Uterus (tissue), 2 donors: Measurements from ENCODE around the gene CD27.

Experiments used
- POLR2A ChIP-seq, 2 donors: fragments of 450-650 bp; IDR thresholded peaks; one replicate each; pipeline ENCODE4 v1.6.1; 2016; ENCODE audit warnings: antibody characterized with exemption in 2 of 2, mild to moderate bottlenecking in 1 of 2, moderate library complexity in 1 of 2
- TF ChIP-seq, protein P1 (sequence below), 4 experiments: fragments of 200-600 bp in 2 of 4; fragments of 450-650 bp in 2 of 4; sonication (generic) in 2 of 4; IDR thresholded peaks; one replicate each; pipeline ENCODE4 v1.5.1; 2016 to 2019; ENCODE audit warnings: antibody characterized with exemption in 4 of 4, mild to moderate bottlenecking in 2 of 4, moderate library complexity in 1 of 4

DNA sequence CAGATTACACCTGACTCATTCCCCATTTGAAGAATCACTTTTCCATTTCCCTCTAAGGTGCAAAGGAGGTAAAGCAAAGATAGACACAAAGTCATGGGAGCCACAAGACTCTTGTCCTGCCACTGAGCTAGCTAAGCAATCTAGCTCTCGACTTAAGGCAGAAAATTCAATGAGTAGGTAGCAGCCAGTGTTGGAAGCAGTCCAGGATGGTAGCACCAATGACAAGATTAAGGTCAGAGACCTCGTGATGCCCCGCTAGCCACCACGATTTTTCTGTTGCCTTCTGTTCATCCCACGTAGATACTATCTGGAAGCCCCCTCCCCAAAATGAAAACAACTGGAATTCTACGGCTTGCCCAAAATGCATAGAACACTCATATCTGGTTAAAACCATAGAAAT lies 24.3 kb downstream of the CD27 start:
- TF ChIP-seq, protein P1, sequence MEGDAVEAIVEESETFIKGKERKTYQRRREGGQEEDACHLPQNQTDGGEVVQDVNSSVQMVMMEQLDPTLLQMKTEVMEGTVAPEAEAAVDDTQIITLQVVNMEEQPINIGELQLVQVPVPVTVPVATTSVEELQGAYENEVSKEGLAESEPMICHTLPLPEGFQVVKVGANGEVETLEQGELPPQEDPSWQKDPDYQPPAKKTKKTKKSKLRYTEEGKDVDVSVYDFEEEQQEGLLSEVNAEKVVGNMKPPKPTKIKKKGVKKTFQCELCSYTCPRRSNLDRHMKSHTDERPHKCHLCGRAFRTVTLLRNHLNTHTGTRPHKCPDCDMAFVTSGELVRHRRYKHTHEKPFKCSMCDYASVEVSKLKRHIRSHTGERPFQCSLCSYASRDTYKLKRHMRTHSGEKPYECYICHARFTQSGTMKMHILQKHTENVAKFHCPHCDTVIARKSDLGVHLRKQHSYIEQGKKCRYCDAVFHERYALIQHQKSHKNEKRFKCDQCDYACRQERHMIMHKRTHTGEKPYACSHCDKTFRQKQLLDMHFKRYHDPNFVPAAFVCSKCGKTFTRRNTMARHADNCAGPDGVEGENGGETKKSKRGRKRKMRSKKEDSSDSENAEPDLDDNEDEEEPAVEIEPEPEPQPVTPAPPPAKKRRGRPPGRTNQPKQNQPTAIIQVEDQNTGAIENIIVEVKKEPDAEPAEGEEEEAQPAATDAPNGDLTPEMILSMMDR (IDR thresholded peaks at IDR 0.05) = no peak
- no peak for TF ChIP-seq POLR2A (IDR thresholded peaks at IDR 0.05)
